ENCODE data around the gene FCHO2. TPM values are rescaled to one million over a fixed set of nuclear protein-coding genes. Genes with fewer than 3 reads are reported as not detected.

Gene FCHO2
- total RNA-seq, 1 donor from 2014 or later: 5.3 TPM

GRCh38 chr5:73130811-73131210 lies 175.0 kb downstream of the FCHO2 start:
- intact Hi-C loops (cut with micrococcal nuclease): no loop called here
- Mint-ChIP-seq H3K27me3 (peaks cover 34% of the 10 kb centered on the region), H3K36me3 (ENCODE audit: low read depth) (no peaks in the 10 kb centered on the region), H3K4me3 (no peak overlapping the region), H3K27ac (no peak overlapping the region), H3K4me1 (no peaks in the 10 kb centered on the region), H3K9me3 (no peaks in the 10 kb centered on the region)
- ATAC-seq (ENCODE audit: low read depth) (no peak), DNase-seq (no peak)
- ChIA-PET CTCF (no interaction called here), POLR2A (no interaction called here)
- TF ChIP-seq CTCF (IDR thresholded peaks at IDR 0.05): no peak

GRCh38 chr5:73131711-73132425 lies 176.0 kb downstream of the FCHO2 start:
- intact Hi-C loops (cut with micrococcal nuclease): no loop called here
- ATAC-seq (ENCODE audit: low read depth) (no peak), DNase-seq (no peak)
- Mint-ChIP-seq H3K4me1 (no peaks in the 10 kb centered on the region), H3K27ac (no peak overlapping the region), H3K4me3 (no peak overlapping the region), H3K36me3 (ENCODE audit: low read depth) (no peaks in the 10 kb centered on the region), H3K27me3 (peaks cover 35% of the 10 kb centered on the region), H3K9me3 (peaks cover under 1% of the 10 kb centered on the region)
- no peak for TF ChIP-seq CTCF (IDR thresholded peaks at IDR 0.05)
- CTCF ChIA-PET: no interaction called here
- POLR2A ChIA-PET: no interaction called here

GRCh38 chr5:73132759-73133158 lies 176.9 kb downstream of the FCHO2 start:
- POLR2A ChIA-PET: no interaction called here
- peaks cover 34% of the 10 kb centered on the region for H3K27me3 Mint-ChIP-seq
- intact Hi-C loops (cut with micrococcal nuclease): no loop called here
- H3K4me1 Mint-ChIP-seq: no peaks in the 10 kb centered on the region
- no peak overlapping the region for H3K4me3 Mint-ChIP-seq
- CTCF ChIA-PET: no interaction called here
- no peak for TF ChIP-seq CTCF (IDR thresholded peaks at IDR 0.05)
- no peaks in the 10 kb centered on the region for H3K36me3 Mint-ChIP-seq (ENCODE audit: low read depth)
- no peak overlapping the region for H3K27ac Mint-ChIP-seq
- H3K9me3 Mint-ChIP-seq: peaks cover 2% of the 10 kb centered on the region
- ATAC-seq (ENCODE audit: low read depth) (no peak), DNase-seq (no peak)

GRCh38 chr5:73135021-73135420 lies 179.2 kb downstream of the FCHO2 start:
- no peak for TF ChIP-seq CTCF (IDR thresholded peaks at IDR 0.05)
- Mint-ChIP-seq H3K27me3 (peaks cover 43% of the 10 kb centered on the region), H3K9me3 (peaks cover 2% of the 10 kb centered on the region), H3K4me1 (no peaks in the 10 kb centered on the region), H3K4me3 (no peak overlapping the region), H3K36me3 (ENCODE audit: low read depth) (no peaks in the 10 kb centered on the region), H3K27ac (no peak overlapping the region)
- ATAC-seq (ENCODE audit: low read depth): no peak
- POLR2A ChIA-PET: no interaction called here
- no peak for DNase-seq
- intact Hi-C loops (cut with micrococcal nuclease): no loop called here
- CTCF ChIA-PET: interaction anchor here (1.1 kb wide), 1 partner anchor 67 kb away, joined by 3 read pairs; no protein-coding TSS in a partner anchor

GRCh38 chr5:73135429-73136054 lies 179.7 kb downstream of the FCHO2 start:
- Mint-ChIP-seq H3K27ac (no peak overlapping the region), H3K27me3 (peaks cover 38% of the 10 kb centered on the region)
- no peak for ATAC-seq (ENCODE audit: low read depth)

More at GRCh38 chr5:73135429-73136054, 179.7 kb downstream of the FCHO2 start:
- Mint-ChIP-seq H3K4me1 (no peaks in the 10 kb centered on the region), H3K36me3 (ENCODE audit: low read depth) (no peaks in the 10 kb centered on the region), H3K9me3 (peaks cover 2% of the 10 kb centered on the region), H3K4me3 (no peak overlapping the region)
- intact Hi-C loops (cut with micrococcal nuclease): no loop called here
- POLR2A ChIA-PET: no interaction called here
- TF ChIP-seq CTCF (IDR thresholded peaks at IDR 0.05): no peak
- CTCF ChIA-PET: interaction anchor here (1.1 kb wide), 1 partner anchor 66 kb away, joined by 3 read pairs; no protein-coding TSS in a partner anchor
- no peak for DNase-seq

All from activated B cell treated with CpG ODN at 0.5 μM for 24 hours (primary cell).